ENCODE data around the gene ARHGEF26.

Gene ARHGEF26

DNA sequence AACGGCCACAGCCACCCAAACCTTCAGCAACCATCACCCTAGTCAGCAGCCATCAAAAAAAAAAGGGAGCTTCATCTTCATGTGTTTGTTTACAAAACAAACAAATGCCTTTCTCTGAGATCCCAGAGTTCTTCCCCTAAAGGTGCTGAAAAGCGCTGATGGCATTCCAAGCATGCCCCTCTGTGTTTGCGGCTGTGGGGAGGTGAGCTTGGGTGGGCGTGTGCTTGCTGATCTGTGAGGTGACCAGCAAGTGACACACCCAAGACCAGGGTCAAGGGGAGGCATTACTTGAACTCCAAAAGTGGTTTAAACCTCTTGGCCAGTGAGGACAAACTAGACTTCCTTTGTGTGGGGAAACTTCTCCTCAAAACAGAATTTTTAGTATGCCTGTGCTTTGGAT is 121.6 kb downstream of the ARHGEF26 start:
- no peak for DNase-seq (ENCODE audit: extremely low spot score, insufficient read length, low read depth)
- no peak for FAIRE-seq

DNA sequence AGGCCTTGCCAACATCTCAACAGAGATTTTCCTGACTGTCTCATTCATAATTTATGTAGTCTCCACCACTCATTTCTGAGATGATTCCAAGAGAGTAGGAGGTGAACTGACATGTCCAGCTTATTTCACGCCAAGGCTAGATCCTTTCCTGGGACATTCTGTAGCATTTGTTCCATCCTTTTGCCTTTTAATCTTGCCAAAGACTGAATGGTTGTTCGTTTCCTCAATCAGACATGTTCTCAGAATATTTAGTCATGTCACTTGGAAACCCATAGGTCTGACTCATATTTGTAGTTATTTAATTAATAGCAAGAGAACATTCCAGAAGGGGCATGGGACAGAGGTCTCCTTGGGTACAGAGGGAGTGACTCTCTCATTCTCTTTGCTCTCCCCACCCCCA is 122.2 kb downstream of the ARHGEF26 start:
- no peak for FAIRE-seq
- DNase-seq (ENCODE audit: extremely low spot score, insufficient read length, low read depth): no peak

DNA sequence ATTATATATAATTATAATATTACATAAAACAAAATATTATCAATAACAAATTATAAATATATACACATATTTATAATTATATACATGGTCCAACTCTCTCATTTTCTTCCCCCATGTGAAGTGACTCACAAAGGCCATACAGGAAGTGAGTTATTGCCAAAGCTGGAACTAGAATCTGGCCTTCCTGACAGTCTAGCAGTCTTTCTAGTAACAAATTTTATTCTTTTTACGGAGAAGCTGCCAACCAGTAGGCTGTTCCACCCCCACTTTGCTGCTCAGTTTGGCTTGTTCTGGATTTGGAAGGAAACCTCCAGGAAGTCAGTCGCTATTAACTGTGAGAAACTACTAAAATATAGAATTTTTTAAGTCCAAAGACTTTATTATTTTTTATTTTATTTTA is 123.5 kb downstream of the ARHGEF26 start:
- no peak for DNase-seq (ENCODE audit: extremely low spot score, insufficient read length, low read depth)
- no peak for FAIRE-seq

DNA sequence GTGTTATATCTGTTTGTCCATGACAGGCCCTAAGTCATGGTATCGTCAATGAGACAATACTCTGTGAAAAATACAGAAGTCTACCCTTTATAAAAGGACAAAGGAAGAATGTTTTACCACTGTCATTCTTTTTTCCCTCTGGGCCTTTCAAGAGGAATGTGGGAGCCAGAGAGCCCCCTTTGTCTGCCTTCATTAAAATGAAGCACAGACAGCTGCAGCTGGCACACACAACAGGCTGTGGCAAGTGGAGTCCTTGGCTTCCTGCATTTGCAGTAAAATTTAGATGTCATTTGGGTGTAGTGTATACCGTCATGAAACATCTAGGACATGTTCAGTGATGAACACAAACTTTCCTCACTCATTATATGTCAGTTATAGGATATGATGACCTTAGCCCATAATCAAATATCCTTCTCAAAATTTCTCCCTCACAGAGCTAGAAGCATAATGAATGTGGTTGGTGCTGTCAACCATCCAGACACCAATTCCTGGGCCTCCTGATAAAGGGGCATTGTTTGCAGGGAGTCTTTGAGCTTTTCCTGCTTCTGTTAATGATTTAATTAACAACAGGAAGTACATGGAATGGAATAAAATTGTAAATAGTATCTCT is 126.7 kb downstream of the ARHGEF26 start:
- DNase-seq (ENCODE audit: extremely low spot score, insufficient read length, low read depth): no peak
- FAIRE-seq: no peak

DNA sequence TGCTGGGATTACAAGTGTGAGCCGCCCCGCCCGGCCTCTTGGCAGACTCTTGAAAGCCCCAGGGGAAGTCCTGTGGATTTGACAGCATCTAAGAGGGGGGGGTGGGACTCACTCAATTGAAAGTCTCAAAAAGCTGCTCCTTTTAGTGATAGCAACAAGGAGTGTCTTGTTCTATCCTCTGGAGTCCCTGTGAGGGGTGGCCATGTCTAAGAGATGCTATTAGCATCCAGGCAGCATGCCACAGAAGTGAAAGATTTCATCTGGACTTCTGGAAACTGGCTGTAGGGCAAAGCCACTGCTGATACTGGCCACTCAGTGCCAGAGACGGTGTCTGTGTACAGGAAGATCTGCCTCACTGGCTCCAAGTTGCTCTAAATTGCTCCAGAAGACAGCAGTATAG is 129.1 kb downstream of the ARHGEF26 start:
- DNase-seq (ENCODE audit: extremely low spot score, insufficient read length, low read depth): no peak
- no peak for FAIRE-seq

DNA sequence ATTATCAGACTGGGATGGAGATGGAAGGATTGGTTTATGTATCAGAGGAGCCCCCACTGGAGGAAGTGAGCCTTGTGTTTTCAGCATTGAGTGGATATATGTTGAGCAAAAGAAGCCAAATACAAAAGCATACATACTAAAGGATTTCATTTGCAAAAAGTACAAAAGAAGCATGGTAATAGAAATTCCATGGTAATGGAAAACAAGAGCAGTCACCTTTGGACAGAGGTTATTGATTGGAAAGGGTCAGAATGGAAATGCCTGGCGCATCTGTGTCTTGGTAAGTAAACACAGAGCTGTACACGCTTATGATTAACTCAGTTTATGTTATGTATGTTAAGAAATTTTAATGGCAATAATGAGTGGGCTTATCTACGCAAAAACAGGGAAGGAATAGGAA is 130.4 kb downstream of the ARHGEF26 start:
- DNase-seq (ENCODE audit: extremely low spot score, insufficient read length, low read depth) (no peak), FAIRE-seq (no peak)

DNA sequence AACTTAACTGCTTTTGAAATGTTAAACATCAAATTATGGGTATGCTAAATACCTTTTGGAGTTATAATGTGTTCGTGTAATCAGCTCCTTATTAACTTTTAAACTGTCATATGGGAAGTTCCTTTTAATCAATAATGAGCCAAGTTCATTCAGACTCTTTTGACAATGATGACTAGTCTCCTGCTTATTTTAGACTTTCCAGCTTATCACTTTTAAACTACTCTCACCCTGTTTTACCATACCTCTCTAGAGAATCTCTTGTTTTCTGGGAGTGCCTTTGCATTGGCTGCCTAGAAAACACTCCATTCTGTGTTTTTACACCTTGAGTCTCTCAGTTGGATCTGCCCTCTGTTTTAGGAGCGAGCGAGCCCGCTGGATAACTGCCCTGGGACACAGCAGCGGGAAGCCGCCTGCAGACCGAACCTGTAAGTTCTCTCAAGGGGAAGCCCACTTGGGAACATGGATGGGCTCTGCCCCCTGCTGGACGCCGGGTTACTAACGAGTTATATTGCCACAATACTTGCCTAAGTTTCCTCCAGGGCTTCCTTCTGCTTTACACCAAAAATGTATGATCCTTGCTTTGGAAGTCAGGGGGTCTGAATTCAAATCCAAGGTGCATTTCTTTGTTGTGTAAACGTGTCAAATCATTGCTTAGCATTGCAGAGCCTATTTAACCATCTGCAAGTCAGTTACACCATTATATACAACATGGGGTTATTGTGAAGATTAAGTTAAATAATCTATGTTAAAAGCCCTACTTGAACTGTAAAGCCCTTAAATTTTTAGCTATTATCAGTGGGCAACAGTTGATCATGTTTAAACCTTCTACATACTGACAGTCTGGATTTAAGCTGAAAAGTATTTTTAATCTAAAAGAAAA is 131.8 kb downstream of the ARHGEF26 start:
- peak; percentile 78 for FAIRE-seq

DNA sequence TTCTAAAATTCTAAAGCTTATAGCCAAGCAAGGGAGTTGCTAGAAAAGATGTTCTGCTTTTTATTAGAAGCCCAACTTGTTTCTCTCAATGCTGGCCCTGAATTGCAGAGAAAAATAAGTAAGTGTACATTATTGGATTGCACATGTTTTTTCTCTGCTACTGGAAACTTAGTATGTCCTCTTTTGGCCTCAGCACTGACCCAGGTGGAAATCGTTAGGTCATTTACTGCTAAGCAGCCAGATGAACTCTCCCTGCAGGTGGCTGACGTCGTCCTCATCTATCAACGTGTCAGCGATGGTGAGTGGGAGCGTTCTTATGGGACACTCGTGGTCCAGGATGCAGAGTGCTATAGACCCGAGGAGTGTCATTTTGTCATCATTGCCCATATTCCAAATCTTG is 133.3 kb downstream of the ARHGEF26 start:
- no peak for DNase-seq (ENCODE audit: extremely low spot score, insufficient read length, low read depth)
- no peak for FAIRE-seq

More for the DNA sequence above, 131.8 kb downstream of the ARHGEF26 start:
- DNase-seq (ENCODE audit: extremely low spot score, insufficient read length, low read depth): peak; percentile 28

DNA sequence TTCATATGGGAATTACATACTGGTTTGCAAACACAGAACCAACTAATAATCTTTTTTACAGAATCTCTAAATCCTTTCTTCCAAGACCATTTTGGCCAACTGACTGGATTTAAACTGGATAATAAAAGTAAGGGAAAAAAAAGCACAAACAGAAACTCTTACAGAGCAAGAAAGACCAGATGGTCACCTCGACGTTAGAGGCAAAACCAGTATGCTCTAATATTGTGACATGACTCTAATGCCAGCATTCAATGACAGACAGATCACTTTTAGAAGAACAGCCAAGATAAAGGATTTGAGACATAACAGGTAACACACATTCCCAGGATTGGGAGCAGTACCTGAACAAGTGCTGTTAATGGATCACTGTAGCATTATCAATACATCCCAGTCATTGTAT is 152.2 kb downstream of the ARHGEF26 start:
- DNase-seq (ENCODE audit: extremely low spot score, insufficient read length, low read depth) (no peak), FAIRE-seq (no peak)

DNA sequence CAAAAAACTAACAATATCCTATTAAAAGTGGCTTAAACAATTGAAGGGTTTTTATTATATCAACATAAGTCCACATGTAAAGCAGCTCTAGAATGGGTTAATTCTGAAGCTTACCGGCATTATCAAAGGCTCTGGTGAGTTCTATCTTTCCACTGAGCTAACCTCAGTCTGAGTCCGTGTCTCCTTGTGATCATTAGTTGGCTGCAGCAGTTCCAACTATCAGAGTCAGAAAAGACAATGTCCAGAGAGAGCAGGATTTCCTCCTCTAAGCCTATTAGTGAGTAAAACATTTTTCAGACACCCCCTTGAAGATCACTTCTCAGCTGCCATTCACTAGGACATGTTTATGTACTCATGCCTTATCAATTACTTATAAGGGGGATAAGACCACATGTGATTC is 153.2 kb downstream of the ARHGEF26 start:
- FAIRE-seq: no peak
- DNase-seq (ENCODE audit: extremely low spot score, insufficient read length, low read depth): no peak

DNA sequence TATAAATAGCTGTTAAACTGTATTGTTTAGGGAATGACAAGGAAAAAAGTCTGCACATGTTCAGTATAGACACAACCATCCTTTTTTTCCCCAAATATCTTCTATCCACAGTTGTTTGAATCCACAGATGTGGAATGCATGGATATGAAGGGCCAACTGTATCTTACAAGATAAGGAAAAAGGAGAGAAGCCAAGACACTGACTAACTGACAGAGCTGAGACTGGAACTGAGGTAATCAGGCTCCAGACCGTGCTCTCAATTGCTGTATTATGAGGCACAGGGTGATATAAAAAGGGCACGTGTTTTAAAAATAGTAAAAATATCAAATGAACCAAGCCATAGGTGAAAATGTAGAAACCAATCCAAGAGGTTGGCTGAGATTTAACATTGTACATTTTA is 154.1 kb downstream of the ARHGEF26 start:
- DNase-seq (ENCODE audit: extremely low spot score, insufficient read length, low read depth) (no peak), FAIRE-seq (no peak)

DNA sequence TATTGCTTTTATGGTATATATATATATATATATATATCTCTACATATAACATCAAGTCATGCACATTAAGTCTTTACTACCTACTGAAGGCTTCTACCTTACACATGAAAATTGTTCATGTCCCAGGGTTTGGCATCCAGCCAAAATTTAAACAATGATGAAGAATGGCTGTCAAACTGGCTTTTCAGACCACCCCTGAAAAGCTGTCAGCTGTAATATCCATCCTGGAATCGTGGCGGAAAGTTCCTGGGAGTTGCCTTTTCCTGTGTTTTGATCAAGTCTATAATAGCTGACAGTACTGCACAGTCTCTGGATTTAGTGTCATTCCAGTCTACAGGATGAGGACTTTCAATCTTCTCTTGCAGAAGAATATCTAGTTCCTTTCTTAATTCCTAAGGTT is 154.8 kb downstream of the ARHGEF26 start:
- no peak for FAIRE-seq
- no peak for DNase-seq (ENCODE audit: extremely low spot score, insufficient read length, low read depth)

DNA sequence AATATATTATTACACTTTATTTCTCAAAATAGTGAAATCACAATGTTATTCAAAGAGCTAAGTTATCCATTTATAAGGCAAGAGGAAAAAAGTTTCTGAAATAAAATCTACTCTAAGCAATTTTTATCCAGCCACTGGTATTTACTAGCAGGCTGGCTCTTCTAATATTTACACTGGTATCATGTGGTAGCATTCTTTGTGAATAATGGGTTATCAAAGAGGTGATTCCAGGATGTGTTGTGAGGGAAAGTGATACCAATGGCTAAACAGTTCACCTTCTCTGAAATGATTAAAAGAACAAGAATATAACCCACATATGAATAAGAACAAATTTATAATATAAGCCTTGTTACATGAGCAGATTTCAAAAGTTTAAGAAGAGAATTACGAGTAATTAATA is 159.0 kb downstream of the ARHGEF26 start:
- no peak for FAIRE-seq

DNA sequence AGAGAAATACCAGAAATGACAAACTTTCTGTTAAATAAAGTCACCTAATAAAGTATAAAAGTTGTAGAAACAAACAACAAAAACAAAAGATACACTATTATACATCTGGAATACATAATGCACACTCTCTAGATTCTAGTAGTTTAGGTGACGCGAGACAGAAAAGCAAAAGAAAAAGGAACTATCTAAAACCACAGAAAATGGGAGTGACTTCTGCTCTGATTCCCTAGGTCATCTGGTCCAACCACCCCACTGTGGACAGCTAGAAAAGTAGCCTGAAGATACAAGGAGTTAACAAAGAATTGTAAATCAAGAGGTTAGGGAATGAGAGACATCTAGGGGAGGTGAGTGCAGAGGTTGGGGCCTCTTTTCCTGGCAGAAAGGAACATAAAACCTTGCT is 164.0 kb downstream of the ARHGEF26 start:
- DNase-seq (ENCODE audit: extremely low spot score, insufficient read length, low read depth) (no peak), FAIRE-seq (no peak)

More for the DNA sequence above, 159.0 kb downstream of the ARHGEF26 start:
- no peak for DNase-seq (ENCODE audit: extremely low spot score, insufficient read length, low read depth)

DNA sequence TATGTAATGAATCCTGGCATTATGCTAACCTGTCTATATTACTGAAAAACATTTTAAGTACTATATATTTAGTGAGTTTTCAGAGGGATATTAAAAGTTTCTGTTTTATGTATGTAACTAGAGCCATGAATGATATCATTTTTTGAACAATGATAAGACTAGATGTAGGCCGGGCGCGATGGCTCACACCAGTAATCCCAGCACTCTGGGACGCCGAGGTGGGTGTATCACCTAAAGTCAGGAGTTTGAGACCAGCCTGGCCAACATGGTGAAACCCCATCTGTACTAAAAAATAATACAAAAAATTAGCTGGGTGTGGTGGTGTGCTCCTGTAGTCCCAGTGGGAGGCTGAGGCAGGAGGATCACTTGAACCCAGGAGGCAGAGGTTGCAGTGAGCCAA is 169.0 kb downstream of the ARHGEF26 start:
- DNase-seq (ENCODE audit: extremely low spot score, insufficient read length, low read depth) (no peak), FAIRE-seq (no peak)

DNA sequence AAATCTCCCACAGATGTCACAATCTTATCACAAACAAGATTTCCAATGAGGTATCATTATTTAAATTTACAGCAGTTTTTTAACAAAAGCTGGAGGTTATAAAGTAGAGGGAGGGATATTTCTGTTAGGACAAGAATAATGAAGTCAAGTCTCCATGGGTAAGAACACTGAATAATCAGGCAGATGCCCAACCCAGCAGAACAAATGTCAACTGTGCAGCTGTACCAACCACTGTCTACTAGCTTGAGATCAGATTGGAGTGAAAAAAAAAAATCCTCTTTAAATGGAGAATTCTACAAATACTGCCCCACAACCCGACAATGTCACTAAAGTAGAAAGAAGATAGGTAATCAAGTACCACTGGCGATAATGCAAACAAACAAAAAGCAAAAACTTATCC is 172.8 kb downstream of the ARHGEF26 start:
- DNase-seq (ENCODE audit: extremely low spot score, insufficient read length, low read depth) (no peak), FAIRE-seq (no peak)

DNA sequence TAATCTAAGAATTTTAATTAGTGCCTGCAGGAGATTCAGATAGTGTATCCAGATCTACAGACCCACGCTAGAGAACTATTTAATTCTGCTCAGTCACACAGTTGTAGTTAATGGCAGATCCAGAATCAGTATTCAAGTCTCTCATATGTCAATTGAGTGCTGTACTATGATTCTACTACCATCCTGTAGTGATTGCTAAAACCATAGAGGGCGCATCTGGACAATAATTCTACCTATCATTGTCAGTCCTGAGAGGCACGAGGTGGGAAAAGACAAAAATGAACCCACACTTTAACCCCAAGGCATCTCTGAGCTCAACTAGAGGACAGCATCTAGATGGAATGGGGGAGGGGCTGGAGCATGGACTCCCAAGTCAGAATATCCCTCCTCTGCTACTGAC is 180.4 kb downstream of the ARHGEF26 start:
- no peak for DNase-seq (ENCODE audit: extremely low spot score, insufficient read length, low read depth)
- no peak for FAIRE-seq

DNA sequence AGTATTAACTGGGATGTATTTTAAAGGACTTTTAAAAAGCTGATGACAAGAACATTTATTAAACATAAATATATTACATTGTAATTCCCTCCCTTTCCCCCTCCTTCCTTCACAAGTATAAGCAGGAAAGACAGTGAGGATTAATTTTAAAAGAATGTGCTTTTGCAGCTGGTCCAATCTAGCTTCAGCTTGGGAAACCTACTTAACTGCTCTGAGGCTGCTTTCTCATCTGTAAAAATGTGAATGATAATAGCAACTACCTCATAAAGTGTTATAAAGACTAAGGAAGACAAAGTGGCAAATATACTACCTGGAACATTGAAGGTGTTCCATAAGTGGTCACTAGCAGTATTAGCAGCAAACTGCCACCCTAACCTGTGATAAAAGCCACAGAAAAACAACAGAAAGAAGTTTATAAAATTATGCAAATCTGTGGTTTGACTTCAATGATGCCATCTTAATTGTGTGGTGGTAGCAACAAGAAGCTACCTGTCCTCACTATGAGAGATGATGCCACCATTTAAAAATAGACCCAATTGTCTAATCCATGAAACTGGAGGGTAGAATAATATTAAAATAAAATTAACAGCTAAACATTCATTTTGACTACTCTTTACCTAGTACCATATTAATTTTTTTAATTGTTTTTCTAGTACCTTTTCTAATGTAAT is 183.1 kb downstream of the ARHGEF26 start:
- FAIRE-seq (no peak), DNase-seq (ENCODE audit: extremely low spot score, insufficient read length, low read depth) (no peak)

DNA sequence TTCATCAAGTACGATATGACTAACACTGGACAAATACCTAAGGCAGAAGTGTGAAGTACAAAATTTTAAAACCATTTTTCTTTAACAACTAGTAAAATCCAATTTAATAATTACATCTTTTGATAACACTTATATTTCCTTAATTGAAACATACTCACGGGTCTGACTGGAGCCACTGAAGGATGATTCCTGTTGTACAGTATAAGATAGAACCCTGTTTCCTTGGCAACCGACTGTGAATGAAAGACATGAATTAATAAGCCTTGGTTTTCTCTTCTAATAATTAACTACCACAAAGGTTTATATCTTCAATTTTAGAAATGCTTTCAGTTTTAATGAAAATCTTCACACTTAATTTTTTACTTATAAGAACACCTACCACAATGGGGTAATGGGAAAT is 183.7 kb downstream of the ARHGEF26 start:
- no peak for FAIRE-seq
- DNase-seq (ENCODE audit: extremely low spot score, insufficient read length, low read depth): no peak

DNA sequence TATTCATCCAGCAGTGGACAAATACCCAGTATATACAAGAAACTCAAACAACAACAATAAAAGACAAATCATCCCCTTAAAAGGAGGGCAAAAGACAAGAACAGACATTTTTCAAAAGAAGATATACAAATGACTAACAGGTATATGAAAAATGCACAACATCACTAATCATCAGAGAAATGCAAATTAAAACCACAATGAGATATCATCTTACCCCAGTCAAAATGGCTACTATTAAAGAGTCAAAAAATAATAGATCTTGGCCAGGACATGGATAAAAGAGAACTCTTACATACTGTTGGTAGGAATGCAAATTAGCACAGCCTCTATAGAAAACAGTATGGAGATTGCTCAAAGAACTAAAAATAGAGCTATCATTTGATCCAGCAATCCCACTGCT is 186.2 kb downstream of the ARHGEF26 start:
- no peak for DNase-seq (ENCODE audit: extremely low spot score, insufficient read length, low read depth)
- FAIRE-seq: no peak

Measured in GM18507 (cell line).